GM12873 (cell line): ENCODE results near the gene FAAP20.

Source experiments
- TF ChIP-seq, protein P1 (sequence below): IDR thresholded peaks from 2 replicates; pipeline ENCODE4 v1.5.1; 2012; ENCODE audit warnings: low read depth, mild to moderate bottlenecking, moderate library complexity, low read length, control low read depth; ENCODE audit not compliant: insufficient read depth; ENCODE audit errors: missing control alignments

Gene FAAP20

DNA sequence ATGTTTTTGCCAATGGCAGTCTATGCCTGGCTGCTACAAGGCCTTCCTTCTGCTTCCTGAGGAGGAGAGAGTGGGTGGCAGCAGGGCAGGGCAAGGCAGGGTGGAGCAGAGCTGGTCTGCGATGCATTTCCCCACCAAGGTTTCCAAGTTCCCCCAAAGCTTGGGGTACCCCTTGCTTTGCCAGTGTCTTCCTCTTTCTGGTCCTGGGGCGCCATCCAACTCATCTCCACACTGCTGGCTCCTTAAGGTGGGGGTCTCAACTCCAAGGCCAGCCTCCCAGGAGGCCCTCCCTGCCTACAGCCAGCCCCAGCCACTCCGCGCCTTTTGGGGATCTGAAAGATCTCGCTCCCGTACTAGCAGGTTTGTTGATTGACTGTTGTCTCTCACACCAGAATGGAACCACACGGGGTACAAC lies 29.6 kb upstream of the FAAP20 start:
- TF ChIP-seq, protein P1, sequence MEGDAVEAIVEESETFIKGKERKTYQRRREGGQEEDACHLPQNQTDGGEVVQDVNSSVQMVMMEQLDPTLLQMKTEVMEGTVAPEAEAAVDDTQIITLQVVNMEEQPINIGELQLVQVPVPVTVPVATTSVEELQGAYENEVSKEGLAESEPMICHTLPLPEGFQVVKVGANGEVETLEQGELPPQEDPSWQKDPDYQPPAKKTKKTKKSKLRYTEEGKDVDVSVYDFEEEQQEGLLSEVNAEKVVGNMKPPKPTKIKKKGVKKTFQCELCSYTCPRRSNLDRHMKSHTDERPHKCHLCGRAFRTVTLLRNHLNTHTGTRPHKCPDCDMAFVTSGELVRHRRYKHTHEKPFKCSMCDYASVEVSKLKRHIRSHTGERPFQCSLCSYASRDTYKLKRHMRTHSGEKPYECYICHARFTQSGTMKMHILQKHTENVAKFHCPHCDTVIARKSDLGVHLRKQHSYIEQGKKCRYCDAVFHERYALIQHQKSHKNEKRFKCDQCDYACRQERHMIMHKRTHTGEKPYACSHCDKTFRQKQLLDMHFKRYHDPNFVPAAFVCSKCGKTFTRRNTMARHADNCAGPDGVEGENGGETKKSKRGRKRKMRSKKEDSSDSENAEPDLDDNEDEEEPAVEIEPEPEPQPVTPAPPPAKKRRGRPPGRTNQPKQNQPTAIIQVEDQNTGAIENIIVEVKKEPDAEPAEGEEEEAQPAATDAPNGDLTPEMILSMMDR, result no peak

DNA sequence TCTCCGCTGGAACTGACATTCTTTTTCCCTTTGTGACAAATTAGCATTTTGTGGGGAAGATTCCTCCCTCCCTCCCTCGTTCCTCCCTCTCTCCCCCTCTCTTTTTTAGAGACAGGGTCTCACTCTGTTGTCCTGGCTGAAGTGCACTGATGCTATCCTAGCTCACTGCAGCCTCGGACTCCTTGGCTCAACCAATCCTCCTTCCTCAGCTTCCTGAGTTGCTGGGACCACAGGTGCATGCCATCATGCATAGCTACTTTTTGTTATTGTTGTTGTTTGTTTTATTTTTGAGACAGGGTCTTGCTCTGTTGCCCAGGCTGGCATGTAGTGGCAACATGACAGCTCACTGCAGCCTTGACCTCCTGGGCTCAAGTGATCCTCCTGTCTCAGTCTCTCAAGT lies 26.7 kb upstream of the FAAP20 start:
- TF ChIP-seq, protein P1, result no peak

DNA sequence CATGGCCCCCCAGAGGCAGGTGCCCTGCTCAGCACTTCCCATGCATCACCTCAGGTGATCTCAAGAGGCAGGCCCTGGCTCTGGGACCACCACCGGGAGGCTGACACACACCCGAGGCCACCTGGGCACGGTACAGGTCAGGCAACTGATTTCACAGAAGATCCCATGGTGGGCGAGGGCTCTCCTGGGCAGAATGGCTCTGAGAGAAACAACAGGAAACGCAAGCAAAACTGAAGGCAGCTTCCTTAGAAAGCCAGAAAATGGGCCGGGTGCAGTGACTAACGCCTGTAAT lies 22.1 kb upstream of the FAAP20 start:
- TF ChIP-seq, protein P1, result no peak

DNA sequence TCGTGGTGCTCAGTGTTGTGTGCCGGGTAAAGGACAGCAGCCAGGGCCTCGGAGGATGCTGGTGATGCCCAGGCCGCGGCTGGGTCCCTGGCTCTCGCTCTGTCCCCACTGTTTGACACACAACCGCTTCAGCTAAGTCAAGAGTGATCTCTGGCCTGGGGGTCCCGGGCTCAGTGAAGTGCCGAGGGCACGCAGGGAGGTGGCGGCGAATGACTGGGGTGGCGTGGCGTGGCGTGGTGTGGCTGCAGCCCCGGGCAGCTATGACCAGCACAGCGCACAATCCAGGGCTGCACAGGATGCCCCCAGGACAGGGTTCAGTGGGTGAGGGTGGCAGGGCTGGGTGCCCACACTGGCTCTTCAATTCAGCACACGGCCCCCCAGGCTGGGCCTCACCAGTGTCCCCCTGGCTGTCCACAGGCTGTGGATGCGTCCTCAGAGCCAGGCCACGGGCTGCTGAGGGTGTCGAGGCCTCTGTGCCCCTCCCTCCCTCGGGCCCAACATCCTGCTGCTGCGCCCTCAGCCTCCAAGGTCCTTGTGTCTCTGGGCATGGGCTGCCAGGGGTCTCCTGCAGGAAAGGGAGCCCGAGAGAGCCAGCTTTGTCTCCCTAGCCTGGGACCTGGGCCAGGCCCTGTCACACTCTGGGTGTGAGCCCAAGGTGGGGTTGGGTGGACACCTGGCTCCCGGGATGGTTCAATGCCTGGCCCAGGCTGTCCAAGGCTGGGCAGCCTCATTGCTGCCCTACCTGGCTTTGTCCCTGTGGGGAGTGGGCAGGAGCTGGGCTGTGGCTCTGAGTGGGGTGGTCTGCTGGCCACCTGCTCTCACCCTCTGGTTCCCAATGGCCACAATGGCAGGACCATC lies 21.6 kb upstream of the FAAP20 start:
- TF ChIP-seq, protein P1, result no peak

DNA sequence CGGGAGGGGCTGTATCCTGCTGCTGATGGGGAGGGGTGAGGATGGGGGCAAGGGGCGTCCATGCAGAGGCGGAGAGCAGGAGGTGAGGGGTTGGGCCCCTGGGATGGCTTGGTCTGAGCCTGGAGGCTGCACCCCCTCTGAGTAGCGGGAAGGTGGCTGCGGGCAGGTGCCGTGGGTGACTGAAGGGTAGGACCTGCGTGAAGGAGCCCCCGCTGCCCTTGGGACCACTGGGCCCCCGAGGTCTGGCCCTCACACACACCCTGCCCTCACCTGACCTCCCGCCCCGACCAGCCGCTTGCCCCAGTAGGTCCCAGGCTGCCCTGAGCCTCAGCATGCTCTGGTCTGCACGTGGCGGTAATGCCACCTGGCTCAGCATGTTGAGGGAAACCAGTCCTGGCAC lies 20.8 kb upstream of the FAAP20 start:
- TF ChIP-seq, protein P1, result no peak

DNA sequence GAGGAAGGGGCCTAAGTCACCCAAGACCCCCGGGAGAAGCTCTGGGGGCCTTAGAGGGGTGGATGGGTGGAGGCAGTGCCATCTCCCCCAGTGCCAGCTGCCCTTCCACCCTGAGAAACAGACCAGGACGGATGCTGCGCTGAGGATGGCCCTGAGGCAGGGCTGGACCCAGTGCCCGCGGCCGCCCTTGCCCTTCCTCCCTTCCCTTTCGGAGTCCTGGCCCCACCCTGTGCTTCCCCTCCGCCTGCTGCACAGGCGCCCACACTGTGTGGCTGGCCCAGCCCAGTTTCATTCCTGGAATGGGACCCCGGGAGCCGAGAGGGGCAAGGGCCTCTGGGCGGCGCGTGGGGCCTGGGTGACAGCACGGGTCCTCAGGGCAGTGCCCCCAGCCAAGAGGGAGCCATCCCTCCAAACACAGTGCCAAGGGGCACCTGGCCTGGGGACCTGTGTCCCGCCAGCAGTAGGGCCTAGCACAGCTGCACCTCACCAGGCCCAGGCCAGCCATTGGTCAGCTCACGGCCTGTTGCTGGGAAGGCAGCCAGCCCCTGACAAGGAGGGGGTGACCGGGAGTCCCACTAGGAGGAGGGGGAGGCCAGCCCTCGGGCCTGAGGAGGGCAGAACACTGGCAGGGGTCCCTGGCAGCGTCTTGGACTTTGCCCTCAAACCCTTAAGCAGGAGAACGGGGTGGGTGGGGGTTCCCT lies 20.1 kb upstream of the FAAP20 start:
- TF ChIP-seq, protein P1, result no peak
